GM12878 (cell line): ENCODE data around the gene KRT81. TPM values are rescaled to one million over a fixed set of nuclear protein-coding genes. Genes with fewer than 3 reads are reported as not detected.

Experiments
- ATAC-seq: fragments of 200-7000 bp; cut with Tn5 transposase; 3 replicates; pipeline ENCODE4 v1.9.1; 2020; ENCODE audit warnings: mild to moderate bottlenecking, moderate library complexity
- BruUV-seq: library from RNA; stranded (reverse); fragments of 400-500 nt; replicated peaks from 2 replicates; lab custom pipeline; 2021; lab: Mats Ljungman, UMichigan
- CTCF ChIA-PET: fragments of 300-600 bp; sonication (Branson Sonifier 250); formaldehyde crosslinking; extraction: SDS; loops from one replicate; lab custom pipeline; 2021; ENCODE audit warnings: inconsistent platforms; lab: Yijun Ruan, JAX
- POLR2A ChIA-PET: fragments of 350-600 bp; formaldehyde crosslinking; extraction: SDS; loops from one replicate; lab custom pipeline; 2021; ENCODE audit warnings: inconsistent platforms; lab: Charles Lee
- RAD21 ChIA-PET: fragments of 300-600 bp; sonication (Branson Sonifier 250); formaldehyde crosslinking; loops from one replicate; lab custom pipeline; 2023; ENCODE audit warnings: antibody characterized with exemption; ENCODE audit not compliant: unreplicated experiment; lab: Charles Lee
- SMC1A ChIA-PET: fragments of 300-600 bp; sonication (Branson Sonifier 250); formaldehyde crosslinking; loops from one replicate; lab custom pipeline; 2023; ENCODE audit not compliant: unreplicated experiment, uncharacterized antibody; lab: Charles Lee
- DNase-seq: peaks from one replicate; pipeline ENCODE4 v3.0.0-alpha.2; 2011; ENCODE audit warnings: low read depth, low spot score
- FAIRE-seq: peaks from 3 replicates; lab custom pipeline; 2011; peaks lifted over from hg19 to GRCh38; lab: Jason Lieb, UNC
- H2AFZ ChIP-seq: 2 replicates; pipeline ENCODE4 v1.6.0; 2011; ENCODE audit warnings: low read depth, low read length, control low read depth; ENCODE audit not compliant: control insufficient read depth
- H3K27ac ChIP-seq: 2 replicates; pipeline ENCODE4 v1.5.1; 2011; ENCODE audit warnings: control low read depth; ENCODE audit not compliant: control insufficient read depth, insufficient read depth
- H3K27me3 ChIP-seq, 2 experiments: replicated peaks in 1 of 2; 2 replicates each; pipeline versions ENCODE4 v1.6.0 to v1.6.1; 2011; ENCODE audit warnings: low read length in 1 of 2; ENCODE audit not compliant: control insufficient read depth in 2 of 2, insufficient read depth in 2 of 2
- H3K36me3 ChIP-seq, 2 experiments: 2 replicates each; pipeline ENCODE4 v1.5.1; 2011; ENCODE audit warnings: low read length in 1 of 2; ENCODE audit not compliant: control insufficient read depth in 2 of 2, insufficient read depth in 2 of 2
- H3K4me1 ChIP-seq: 2 replicates; pipeline ENCODE4 v1.6.1; 2011; ENCODE audit warnings: mild to moderate bottlenecking, low read length, moderate library complexity, mixed read lengths; ENCODE audit not compliant: control insufficient read depth, insufficient read depth
- H3K4me2 ChIP-seq: 2 replicates; pipeline ENCODE4 v1.6.0; 2011; ENCODE audit warnings: control low read depth; ENCODE audit not compliant: control insufficient read depth, insufficient read depth
- H3K4me3 ChIP-seq: fragments of 200-600 bp; sonication (generic); 2 replicates; pipeline ENCODE4 v1.5.1; 2016
- H3K79me2 ChIP-seq: 2 replicates; pipeline ENCODE4 v1.6.0; 2011; ENCODE audit warnings: low read length; ENCODE audit not compliant: control insufficient read depth, insufficient read depth
- H3K9ac ChIP-seq: 2 replicates; pipeline ENCODE4 v1.8.0; 2011; ENCODE audit warnings: low read length, control low read depth, mixed read lengths; ENCODE audit not compliant: control insufficient read depth, insufficient read depth
- H3K9me3 ChIP-seq: replicated peaks from 3 replicates; pipeline ENCODE4 v1.5.1; 2011; ENCODE audit warnings: mild to moderate bottlenecking, low read length; ENCODE audit not compliant: control insufficient read depth, insufficient read depth
- H4K20me1 ChIP-seq: 2 replicates; pipeline ENCODE4 v1.6.0; 2011; ENCODE audit not compliant: control insufficient read depth, insufficient read depth
- BRCA1 ChIP-seq: IDR thresholded peaks from 2 replicates; pipeline ENCODE4 v1.6.1; 2011; ENCODE audit warnings: low read depth, low read length, improper control_type of control experiment
- ELK1 ChIP-seq: IDR thresholded peaks from 2 replicates; pipeline ENCODE4 v1.6.1; 2012; ENCODE audit warnings: low read depth, low read length, improper control_type of control experiment
- EZH2 ChIP-seq: IDR thresholded peaks from 2 replicates; pipeline ENCODE4 v1.6.1; 2012; ENCODE audit warnings: low read depth, mild to moderate bottlenecking, control low read depth, inconsistent platforms, low read length, borderline replicate concordance; ENCODE audit not compliant: control insufficient read depth
- IKZF1 ChIP-seq: fragments of 450-650 bp; conservative IDR thresholded peaks from 2 replicates; pipeline ENCODE4 v1.6.1; 2017; ENCODE audit warnings: antibody characterized with exemption, mild to moderate bottlenecking
- IKZF2 ChIP-seq, 2 experiments: fragments of 450-650 bp; IDR thresholded peaks; 2 replicates each; pipeline ENCODE4 v1.6.1; 2017; ENCODE audit warnings: mild to moderate bottlenecking in 2 of 2, moderate library complexity in 2 of 2
- MTA3 ChIP-seq: IDR thresholded peaks from 2 replicates; pipeline ENCODE4 v1.6.1; 2012; ENCODE audit warnings: low read length, inconsistent platforms, borderline replicate concordance
- NR2C2 ChIP-seq: IDR thresholded peaks from 2 replicates; pipeline ENCODE4 v1.6.1; 2011; ENCODE audit warnings: borderline replicate concordance, low read depth; ENCODE audit not compliant: control insufficient read depth, insufficient read length
- PAX8 ChIP-seq: fragments of 450-650 bp; IDR thresholded peaks from 2 replicates; pipeline ENCODE4 v1.6.1; 2017; ENCODE audit warnings: mild to moderate bottlenecking, moderate library complexity
- POLR2AphosphoS5 ChIP-seq: IDR thresholded peaks from 2 replicates; pipeline ENCODE4 v1.6.1; 2011; ENCODE audit warnings: mild to moderate bottlenecking, low read length, inconsistent platforms
- RAD51 ChIP-seq: fragments of 450-650 bp; IDR thresholded peaks from 2 replicates; pipeline ENCODE4 v1.6.1; 2016; ENCODE audit warnings: moderate library complexity, mild to moderate bottlenecking, inconsistent platforms
- RFX5 ChIP-seq: IDR thresholded peaks from 2 replicates; pipeline ENCODE4 v1.6.1; 2011; ENCODE audit warnings: low read depth, low read length, improper control_type of control experiment
- SREBF1 ChIP-seq: IDR thresholded peaks from 2 replicates; pipeline ENCODE4 v1.6.1; 2012; ENCODE audit warnings: mild to moderate bottlenecking, low read length
- WRNIP1 ChIP-seq: IDR thresholded peaks from 2 replicates; pipeline ENCODE4 v1.6.1; 2011; ENCODE audit warnings: low read depth, low read length, improper control_type of control experiment, borderline replicate concordance
- ZBED1 ChIP-seq: IDR thresholded peaks from 2 replicates; pipeline ENCODE4 v1.6.1; 2016; ENCODE audit warnings: borderline replicate concordance
- WGBS: methylation state at CpG from one replicate; pipeline ENCODE4 v1.1.6; 2016; ENCODE audit warnings: low lambda C conversion rate; ENCODE audit not compliant: insufficient replicate concordance, insufficient coverage; ENCODE audit errors: missing lambda C conversion rate; 5-methylcytosine and 5-hydroxymethylcytosine counted together
- in situ Hi-C: fragments of 300-500 bp; cut with MboI; formaldehyde crosslinking; loops from 9 replicates; pipeline ENCODE4 v1.14.3; 2018; ENCODE audit warnings: mixed read lengths
- intact Hi-C: fragments of 100-400 bp; cut with micrococcal nuclease; formaldehyde crosslinking; loops from one replicate; pipeline ENCODE4 v1.14.2; 2022; ENCODE audit not compliant: unreplicated experiment
- polyA plus RNA-seq, 11 experiments: library from polyadenylated mRNA; depleted of rRNA in 4 of 11; unstranded in 6 of 11; stranded (reverse) in 5 of 11; fragments of >200 nt; fragmentation: Nextera tagmentation in 4 of 11; fragmentation: Illumina TruSeq in 1 of 11; extraction: Ambion mirVana in 4 of 11; extraction: Trizol in 1 of 11; gene quantifications; 1 replicate in 1 of 11; 2 replicates in 10 of 11; pipeline versions ENCODE4 v1.2.1 to v1.2.3, GENCODE V29; 2011 to 2016; ENCODE audit warnings: inconsistent platforms in 2 of 11, missing spikeins in 2 of 11, low read depth in 1 of 11
- total RNA-seq, 4 experiments: library from RNA; depleted of rRNA in 3 of 4; stranded (reverse); fragments of >200 nt in 3 of 4; fragmentation: Illumina TruSeq in 1 of 4; extraction: Trizol in 1 of 4; gene quantifications; 2 replicates each; pipeline versions ENCODE4 v1.2.1 to v1.2.3, GENCODE V29; 2013 to 2021

Gene KRT81
- total and polyA plus RNA-seq, 10 of the 15 experiments (the other 5 are each of a cell fraction or from before 2014, with no cell fraction given) = 0.05 to 0.15 TPM; not detected in 8

GRCh38 chr12:52331039-52331438, 39.7 kb upstream of the KRT81 start:
- Histone ChIP-seq H3K4me1 (peaks cover 7% of the 10 kb centered on the region), H3K9ac (no peak overlapping the region), H3K9me3 (no peaks in the 10 kb centered on the region; the same call in 2 of the 3 replicates), H3K27me3 (peaks cover 0 to 2% of the 10 kb centered on the region in 2 experiments; a peak in 2 of 4 replicates), H4K20me1 (no peaks in the 10 kb centered on the region), H3K36me3 (no peaks in the 10 kb centered on the region), H3K27ac (no peak overlapping the region), H3K4me3 (no peak overlapping the region), H2AFZ (no peak overlapping the region), H3K4me2 (no peak overlapping the region), H3K79me2 (no peaks in the 10 kb centered on the region)
- WGBS = 0% methylated on average over 1 of the region's 1 CpG
- ATAC-seq (no peak), FAIRE-seq (no peak), DNase-seq (no peak)
- in situ Hi-C loops (no loop called here), intact Hi-C loops (no loop called here)
- BruUV-seq = no TSS peak
- SMC1A ChIA-PET = no interaction called here
- POLR2A ChIA-PET = no interaction called here
- RAD21 ChIA-PET = no interaction called here
- CTCF ChIA-PET = interaction anchor here (0.8 to 1.6 kb wide), 6 partner anchors 24 to 650 kb away, joined by 3 to 4 read pairs (median 3); no protein-coding TSS in a partner anchor
- TF ChIP-seq PAX8 = no peak
- no peak for TF ChIP-seq ELK1
- no peak for TF ChIP-seq NR2C2
- no peak for TF ChIP-seq EZH2
- no peak for TF ChIP-seq SREBF1
- TF ChIP-seq RAD51 = no peak
- no peak for TF ChIP-seq IKZF1
- TF ChIP-seq IKZF2 (IDR thresholded peaks at IDR 0.05) = no peak
- no peak for TF ChIP-seq RFX5
- no peak for TF ChIP-seq MTA3
- TF ChIP-seq POLR2AphosphoS5 = no peak
- no peak for TF ChIP-seq WRNIP1
- no peak for TF ChIP-seq ZBED1
- no peak for TF ChIP-seq BRCA1
